BE2C (cell line): ENCODE measurements around the gene MYO15B.

Experiments used
- DNase-seq: peaks from one replicate; pipeline ENCODE4 v3.0.0-alpha.2; 2020
- H3K27me3 ChIP-seq: fragments of 250-450 bp; sonication (Bioruptor Pico); 2 replicates; pipeline ENCODE4 v1.5.1; 2020; ENCODE audit warnings: mild to moderate bottlenecking
- H3K36me3 ChIP-seq: fragments of 250-450 bp; sonication (Bioruptor Pico); 2 replicates; pipeline ENCODE4 v1.5.1; 2020; ENCODE audit warnings: mild to moderate bottlenecking
- H3K4me1 ChIP-seq: fragments of 250-450 bp; sonication (Bioruptor Pico); 2 replicates; pipeline ENCODE4 v1.5.1; 2020
- H3K4me3 ChIP-seq: 2 replicates; pipeline ENCODE4 v1.5.1; 2011; ENCODE audit warnings: low read depth, low read length
- H3K9me3 ChIP-seq: fragments of 250-450 bp; sonication (Bioruptor Pico); 2 replicates; pipeline ENCODE4 v1.5.1; 2020
- TF ChIP-seq, protein P1 (sequence below): IDR thresholded peaks from 2 replicates; pipeline ENCODE4 v1.5.1; 2012; ENCODE audit warnings: mild to moderate bottlenecking, low read depth, low read length

MYO15B gene

DNA sequence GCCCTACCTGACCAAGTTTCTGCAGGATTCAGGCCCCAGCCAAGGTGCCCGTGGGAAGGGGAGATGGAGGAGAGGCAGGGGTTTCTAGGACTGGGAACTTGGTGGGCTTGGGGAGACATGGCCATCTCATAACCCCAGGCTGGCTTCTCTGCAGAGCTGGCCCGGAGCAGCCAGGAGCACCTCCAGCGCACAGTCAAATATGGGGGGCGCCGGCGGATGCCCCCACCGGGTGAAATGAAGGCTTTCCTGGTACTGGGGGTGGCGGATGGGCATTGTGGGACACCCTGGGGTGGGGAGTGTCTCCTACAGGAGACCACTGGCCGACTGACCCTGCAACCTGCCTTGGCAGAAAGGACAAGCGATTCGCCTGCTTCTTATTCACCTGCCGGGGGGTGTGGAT lies 36.4 kb downstream of the MYO15B start:
- TF ChIP-seq, protein P1, sequence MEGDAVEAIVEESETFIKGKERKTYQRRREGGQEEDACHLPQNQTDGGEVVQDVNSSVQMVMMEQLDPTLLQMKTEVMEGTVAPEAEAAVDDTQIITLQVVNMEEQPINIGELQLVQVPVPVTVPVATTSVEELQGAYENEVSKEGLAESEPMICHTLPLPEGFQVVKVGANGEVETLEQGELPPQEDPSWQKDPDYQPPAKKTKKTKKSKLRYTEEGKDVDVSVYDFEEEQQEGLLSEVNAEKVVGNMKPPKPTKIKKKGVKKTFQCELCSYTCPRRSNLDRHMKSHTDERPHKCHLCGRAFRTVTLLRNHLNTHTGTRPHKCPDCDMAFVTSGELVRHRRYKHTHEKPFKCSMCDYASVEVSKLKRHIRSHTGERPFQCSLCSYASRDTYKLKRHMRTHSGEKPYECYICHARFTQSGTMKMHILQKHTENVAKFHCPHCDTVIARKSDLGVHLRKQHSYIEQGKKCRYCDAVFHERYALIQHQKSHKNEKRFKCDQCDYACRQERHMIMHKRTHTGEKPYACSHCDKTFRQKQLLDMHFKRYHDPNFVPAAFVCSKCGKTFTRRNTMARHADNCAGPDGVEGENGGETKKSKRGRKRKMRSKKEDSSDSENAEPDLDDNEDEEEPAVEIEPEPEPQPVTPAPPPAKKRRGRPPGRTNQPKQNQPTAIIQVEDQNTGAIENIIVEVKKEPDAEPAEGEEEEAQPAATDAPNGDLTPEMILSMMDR = no peak
- Histone ChIP-seq H3K4me1 (peaks cover 9% of the 10 kb centered on the region), H3K36me3 (no peaks in the 10 kb centered on the region), H3K4me3 (no peak overlapping the region), H3K27me3 (no peaks in the 10 kb centered on the region), H3K9me3 (no peaks in the 10 kb centered on the region)
- DNase-seq = no peak

DNA sequence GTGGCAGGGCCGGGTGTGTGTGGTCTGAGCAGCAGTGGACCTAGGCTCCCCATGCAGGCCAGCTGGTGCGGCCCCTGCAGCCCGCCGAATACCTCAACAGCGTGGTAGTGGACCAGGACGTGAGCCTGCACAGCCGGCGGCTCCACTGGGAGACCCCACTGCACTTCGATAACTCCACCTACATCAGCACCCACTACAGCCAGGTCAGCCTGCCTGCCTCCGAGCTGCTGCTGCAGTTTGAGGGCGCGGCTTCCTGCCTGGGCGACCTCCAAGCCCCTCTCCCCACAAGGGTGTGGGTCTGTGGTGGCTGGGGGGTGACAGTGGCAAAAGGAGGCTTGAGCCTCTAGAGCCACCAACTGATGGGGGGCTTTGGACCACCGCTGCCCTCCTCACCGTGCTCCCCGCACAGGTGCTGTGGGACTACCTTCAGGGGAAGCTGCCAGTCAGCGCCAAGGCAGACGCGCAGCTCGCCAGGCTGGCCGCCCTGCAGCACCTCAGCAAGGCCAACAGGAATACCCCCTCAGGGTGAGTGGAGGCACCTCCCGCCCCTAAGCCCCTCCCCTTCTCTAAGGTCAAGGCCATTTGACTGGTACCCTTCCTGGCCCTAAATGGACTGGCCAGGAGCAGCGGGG lies 37.2 kb downstream of the MYO15B start:
- Histone ChIP-seq H3K4me1 (peaks cover 9% of the 10 kb centered on the region), H3K36me3 (no peaks in the 10 kb centered on the region)

DNA sequence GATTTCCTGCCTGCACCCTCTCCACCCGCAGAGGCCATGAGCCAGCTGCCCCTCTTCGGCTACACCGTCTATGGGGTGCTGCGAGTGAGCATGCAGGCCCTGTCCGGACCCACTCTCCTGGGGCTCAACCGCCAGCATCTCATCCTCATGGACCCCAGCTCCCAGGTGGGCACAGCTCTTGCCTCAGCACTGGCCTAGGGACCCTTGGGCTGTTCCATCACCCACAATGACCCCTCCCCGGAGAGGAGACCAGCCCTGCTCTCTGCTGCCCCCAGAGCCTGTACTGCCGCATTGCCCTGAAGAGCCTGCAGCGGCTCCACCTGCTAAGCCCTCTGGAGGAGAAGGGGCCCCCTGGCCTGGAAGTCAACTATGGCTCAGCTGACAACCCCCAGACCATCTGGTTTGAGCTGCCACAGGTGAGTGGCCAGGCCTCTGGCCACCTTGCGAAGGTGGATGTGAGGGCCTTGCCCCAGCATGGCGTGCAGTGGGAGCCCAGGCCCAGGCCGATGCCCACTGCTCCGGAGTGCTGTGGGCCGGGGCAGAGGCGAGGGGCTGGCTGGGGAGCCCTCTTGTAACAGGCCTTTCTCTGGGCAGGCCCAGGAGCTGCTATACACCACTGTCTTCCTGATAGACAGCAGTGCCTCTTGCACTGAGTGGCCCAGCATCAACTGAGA lies 38.4 kb downstream of the MYO15B start:
- no peak overlapping the region for H3K4me3 ChIP-seq
- H3K4me1 ChIP-seq = peaks cover 9% of the 10 kb centered on the region
- H3K27me3 ChIP-seq = no peaks in the 10 kb centered on the region
- DNase-seq = peak; percentile 72
- H3K9me3 ChIP-seq = no peaks in the 10 kb centered on the region
- no peaks in the 10 kb centered on the region for H3K36me3 ChIP-seq
- TF ChIP-seq, protein P1 = peak; percentile 83

More for the DNA sequence above, 37.2 kb downstream of the MYO15B start:
- Histone ChIP-seq H3K9me3 (no peaks in the 10 kb centered on the region), H3K4me3 (no peak overlapping the region), H3K27me3 (no peaks in the 10 kb centered on the region)
- DNase-seq = no peak
- TF ChIP-seq, protein P1 = no peak

DNA sequence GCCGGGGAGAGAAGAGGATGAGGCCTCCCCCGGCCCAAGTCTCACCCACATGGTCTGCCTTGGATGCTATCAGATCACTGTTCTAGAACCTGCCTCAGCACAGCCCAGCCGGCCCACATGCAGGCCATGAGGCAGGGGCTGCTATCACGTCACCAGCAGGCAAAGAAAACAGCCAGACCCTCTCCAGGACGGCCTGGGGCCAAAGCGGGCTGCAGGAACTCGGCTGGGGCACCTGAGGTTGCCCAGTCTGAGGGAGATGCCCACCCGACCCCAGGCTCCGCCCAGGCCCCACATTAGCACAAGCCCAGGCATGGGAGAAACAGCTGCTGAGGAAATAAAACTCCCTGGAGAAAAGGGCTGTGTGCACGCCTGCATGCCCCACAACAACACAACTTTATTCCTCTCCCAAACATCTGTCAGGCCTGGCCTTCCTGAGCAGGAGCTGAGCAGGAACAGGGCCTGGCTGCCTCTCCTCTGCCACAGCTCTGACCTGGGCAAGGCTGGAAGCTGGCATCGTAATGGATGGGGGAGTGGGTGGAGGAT lies 39.0 kb downstream of the MYO15B start:
- Histone ChIP-seq H3K27me3 (no peaks in the 10 kb centered on the region), H3K9me3 (no peaks in the 10 kb centered on the region), H3K36me3 (no peaks in the 10 kb centered on the region), H3K4me3 (no peak overlapping the region), H3K4me1 (peaks cover 9% of the 10 kb centered on the region)
- peak; percentile 63 for DNase-seq
- TF ChIP-seq, protein P1 = no peak

DNA sequence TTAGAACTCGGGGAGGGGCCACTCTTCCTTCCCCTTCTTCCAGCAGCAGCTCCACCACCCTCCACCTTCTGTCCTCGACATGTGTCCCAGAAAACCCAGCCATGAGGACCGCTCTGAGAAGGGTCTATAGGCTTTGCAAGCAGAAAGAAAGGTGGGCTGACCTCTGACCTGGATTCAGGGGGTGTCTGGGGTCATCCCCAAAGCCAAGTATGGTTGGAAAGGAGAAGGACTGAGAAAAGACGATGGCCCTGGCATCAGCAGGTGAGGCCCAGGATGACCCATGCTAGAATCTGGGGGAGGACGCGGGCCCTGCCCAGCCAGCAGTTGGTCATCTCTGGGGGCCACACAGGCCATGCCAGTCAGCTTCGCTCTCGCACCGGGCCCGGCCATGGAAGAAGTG lies 39.5 kb downstream of the MYO15B start:
- Histone ChIP-seq H3K9me3 (no peaks in the 10 kb centered on the region), H3K27me3 (no peaks in the 10 kb centered on the region), H3K4me1 (peaks cover 9% of the 10 kb centered on the region), H3K36me3 (no peaks in the 10 kb centered on the region), H3K4me3 (no peak overlapping the region)
- TF ChIP-seq, protein P1 = no peak
- no peak for DNase-seq

DNA sequence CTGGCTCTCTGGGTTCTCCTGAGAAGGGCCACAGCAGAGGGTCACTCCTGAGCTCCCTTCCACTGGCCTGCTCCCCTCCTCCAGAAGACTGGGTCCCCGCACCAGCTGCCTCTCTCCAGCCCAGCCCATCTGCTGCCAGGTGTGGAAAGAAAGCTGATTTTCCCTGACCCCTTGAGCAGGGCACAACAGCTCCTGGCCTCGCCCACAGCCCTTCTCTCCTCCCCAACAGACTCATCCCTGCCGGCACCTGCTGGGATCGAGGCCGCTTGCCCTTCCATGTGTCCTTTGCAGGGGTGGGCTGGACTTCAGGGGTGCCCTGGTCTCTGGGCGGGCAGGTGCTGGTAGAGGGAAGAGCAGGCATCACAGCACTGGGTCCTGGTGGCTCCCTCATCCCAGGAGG lies 40.8 kb downstream of the MYO15B start:
- peaks cover 14% of the 10 kb centered on the region for H3K4me1 ChIP-seq
- TF ChIP-seq, protein P1 = no peak
- no peak overlapping the region for H3K4me3 ChIP-seq
- DNase-seq = no peak
- H3K9me3 ChIP-seq = no peaks in the 10 kb centered on the region
- no peaks in the 10 kb centered on the region for H3K27me3 ChIP-seq
- H3K36me3 ChIP-seq = no peaks in the 10 kb centered on the region
